GM06990 (cell line): ENCODE measurements around the gene CXCL12.

ENCODE experiments used
- DNase-seq: peaks from one replicate; pipeline ENCODE4 v3.0.0-alpha.2; 2011; ENCODE audit not compliant: insufficient read length; ENCODE audit errors: extremely low read depth
- H3K27me3 ChIP-seq: replicated peaks from 2 replicates; pipeline ENCODE4 v1.6.0; 2011; ENCODE audit warnings: low read length; ENCODE audit not compliant: control insufficient read depth, insufficient read depth
- H3K36me3 ChIP-seq: 2 replicates; pipeline ENCODE4 v1.5.1; 2011; ENCODE audit warnings: low read length; ENCODE audit not compliant: control insufficient read depth, insufficient read depth
- H3K4me3 ChIP-seq: replicated peaks from 2 replicates; pipeline ENCODE4 v1.5.1; 2011; ENCODE audit warnings: low read depth, mild to moderate bottlenecking, control low read depth, low read length
- CTCF ChIP-seq: IDR thresholded peaks from 2 replicates; pipeline ENCODE4 v1.5.1; 2011; ENCODE audit warnings: low read length, control low read depth, mild to moderate bottlenecking, inconsistent platforms; ENCODE audit not compliant: insufficient read depth, poor library complexity, severe bottlenecking

CXCL12 gene

GRCh38 chr10:44417761-44418160 lies 32.9 kb upstream of the CXCL12 start:
- Histone ChIP-seq H3K36me3 (no peaks in the 10 kb centered on the region), H3K27me3 (no peaks in the 10 kb centered on the region; the same call in 1 of the 2 replicates)

GRCh38 chr10:44416936-44417335 lies 32.0 kb upstream of the CXCL12 start:
- Histone ChIP-seq H3K36me3 (no peaks in the 10 kb centered on the region), H3K4me3 (no peak overlapping the region), H3K27me3 (no peaks in the 10 kb centered on the region; the same call in 1 of the 2 replicates)
- DNase-seq, result no peak
- no peak for TF ChIP-seq CTCF

More at GRCh38 chr10:44417761-44418160, 32.9 kb upstream of the CXCL12 start:
- DNase-seq, result no peak
- no peak overlapping the region for H3K4me3 ChIP-seq
- TF ChIP-seq CTCF, result no peak

GRCh38 chr10:44416021-44416771 lies 31.3 kb upstream of the CXCL12 start:
- DNase-seq, result no peak
- no peak for TF ChIP-seq CTCF
- Histone ChIP-seq H3K36me3 (no peaks in the 10 kb centered on the region), H3K27me3 (no peaks in the 10 kb centered on the region), H3K4me3 (no peak overlapping the region)

GRCh38 chr10:44415121-44415520 lies 30.2 kb upstream of the CXCL12 start:
- no peaks in the 10 kb centered on the region for H3K36me3 ChIP-seq
- TF ChIP-seq CTCF, result no peak
- H3K27me3 ChIP-seq, result no peaks in the 10 kb centered on the region
- no peak for DNase-seq
- no peak overlapping the region for H3K4me3 ChIP-seq

- Histone ChIP-seq H3K4me3 (no peak overlapping the region), H3K36me3 (no peaks in the 10 kb centered on the region), H3K27me3 (no peaks in the 10 kb centered on the region)
- no peak for DNase-seq
- TF ChIP-seq CTCF, result no peak
Observed at GRCh38 chr10:44413416-44413815, 28.5 kb upstream of the CXCL12 start.
